ENCODE data around the gene SIGLEC1. TPM values are rescaled to one million over a fixed set of nuclear protein-coding genes. Genes with fewer than 3 reads are reported as not detected.

Gene SIGLEC1
- total RNA-seq, 1 donor from 2014 or later: 53.6 TPM

DNA sequence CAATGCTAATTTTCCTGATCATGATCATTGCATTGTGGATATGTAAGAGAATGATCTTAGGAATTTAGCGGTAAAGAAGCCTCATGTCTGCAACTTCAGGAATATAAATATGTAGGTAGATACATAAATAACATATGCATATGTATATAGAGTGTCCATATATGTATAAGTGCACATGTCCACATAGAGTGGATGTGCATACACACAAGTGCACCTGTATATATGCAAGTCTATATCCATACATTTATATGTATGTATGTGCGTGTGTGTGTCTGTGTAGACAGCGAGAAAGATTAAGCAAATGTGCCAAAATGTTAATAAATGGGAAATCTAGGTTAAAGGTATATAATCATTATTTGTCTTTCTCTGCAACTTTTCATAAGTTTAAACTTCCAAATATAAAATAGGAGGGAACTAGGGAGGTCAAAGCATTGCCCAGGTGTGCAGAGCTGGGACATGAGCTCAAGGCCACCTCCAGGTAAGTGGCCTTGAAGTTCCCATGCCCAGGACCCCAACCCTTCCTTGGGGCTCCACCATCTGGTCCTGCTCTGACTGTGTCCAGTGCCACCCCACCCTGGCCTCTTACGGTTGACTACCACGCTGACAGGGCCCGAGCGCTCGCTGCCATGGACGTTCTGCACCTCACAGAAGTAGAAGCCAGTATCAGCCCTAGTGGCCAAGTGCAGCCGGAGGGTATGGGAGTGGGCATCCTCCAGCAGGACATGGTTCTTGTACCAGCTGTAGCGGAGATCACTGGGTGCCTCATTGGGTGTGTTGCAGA, 9.6 kb downstream of the SIGLEC1 start:
- intact Hi-C loops (cut with DNase I): no loop called here

DNA sequence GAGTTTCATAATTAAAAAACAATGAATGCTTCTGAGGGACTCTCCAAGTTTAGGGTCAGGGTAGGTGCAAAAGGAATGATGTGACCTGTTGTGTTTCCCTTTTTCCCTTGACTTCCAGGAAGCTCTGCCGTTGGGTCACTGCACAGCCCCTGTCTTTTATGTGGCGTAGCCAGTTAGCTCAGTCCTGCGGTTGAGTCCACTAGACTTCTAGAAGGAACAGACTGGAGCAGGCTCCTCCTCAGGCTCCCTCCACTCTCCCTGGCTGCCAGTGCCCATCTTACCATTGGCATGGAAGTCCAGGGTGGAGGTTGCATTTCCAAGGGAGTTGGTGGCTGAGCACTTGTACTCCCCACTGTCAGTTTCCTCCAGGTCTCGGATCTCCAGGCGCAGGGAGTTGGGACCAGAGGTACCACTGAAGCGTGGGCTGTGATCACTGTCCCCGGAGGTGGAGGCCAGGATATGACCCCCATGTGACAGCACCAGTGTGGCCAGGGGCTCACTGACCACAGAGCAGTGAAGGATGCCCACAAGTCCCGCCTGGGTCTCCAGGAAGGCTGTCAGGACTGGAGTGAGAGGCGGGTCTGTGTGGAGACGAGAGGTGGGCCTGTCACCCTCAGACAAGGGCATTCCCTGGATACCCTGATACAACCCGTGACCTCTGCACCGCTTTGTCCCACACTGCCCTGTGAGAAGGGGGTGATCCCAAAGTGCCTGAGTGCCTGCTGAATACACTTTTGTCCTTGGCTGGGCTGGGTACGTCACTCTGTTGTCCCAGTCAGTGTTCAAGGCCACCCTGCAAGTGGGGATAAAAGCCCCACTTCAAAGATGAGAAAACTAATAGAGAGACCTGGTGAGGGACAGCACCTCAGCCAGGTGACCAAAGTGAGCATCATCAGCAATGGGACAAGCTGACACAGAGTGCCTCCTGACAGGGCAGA, 11.1 kb downstream of the SIGLEC1 start:
- H3K4me3 ChIP-seq: no peak overlapping the region
- peak; percentile 48 for DNase-seq
- no peaks in the 10 kb centered on the region for H3K27me3 ChIP-seq
- H3K36me3 ChIP-seq: no peaks in the 10 kb centered on the region
- no peaks in the 10 kb centered on the region for H3K9me3 ChIP-seq
- no peaks in the 10 kb centered on the region for H3K4me1 ChIP-seq
- no peak for ATAC-seq
- TF ChIP-seq, protein P1, sequence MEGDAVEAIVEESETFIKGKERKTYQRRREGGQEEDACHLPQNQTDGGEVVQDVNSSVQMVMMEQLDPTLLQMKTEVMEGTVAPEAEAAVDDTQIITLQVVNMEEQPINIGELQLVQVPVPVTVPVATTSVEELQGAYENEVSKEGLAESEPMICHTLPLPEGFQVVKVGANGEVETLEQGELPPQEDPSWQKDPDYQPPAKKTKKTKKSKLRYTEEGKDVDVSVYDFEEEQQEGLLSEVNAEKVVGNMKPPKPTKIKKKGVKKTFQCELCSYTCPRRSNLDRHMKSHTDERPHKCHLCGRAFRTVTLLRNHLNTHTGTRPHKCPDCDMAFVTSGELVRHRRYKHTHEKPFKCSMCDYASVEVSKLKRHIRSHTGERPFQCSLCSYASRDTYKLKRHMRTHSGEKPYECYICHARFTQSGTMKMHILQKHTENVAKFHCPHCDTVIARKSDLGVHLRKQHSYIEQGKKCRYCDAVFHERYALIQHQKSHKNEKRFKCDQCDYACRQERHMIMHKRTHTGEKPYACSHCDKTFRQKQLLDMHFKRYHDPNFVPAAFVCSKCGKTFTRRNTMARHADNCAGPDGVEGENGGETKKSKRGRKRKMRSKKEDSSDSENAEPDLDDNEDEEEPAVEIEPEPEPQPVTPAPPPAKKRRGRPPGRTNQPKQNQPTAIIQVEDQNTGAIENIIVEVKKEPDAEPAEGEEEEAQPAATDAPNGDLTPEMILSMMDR (IDR thresholded peaks at IDR 0.05): no peak
- intact Hi-C loops (cut with DNase I): no loop called here
- no peak overlapping the region for H3K27ac ChIP-seq

More for the DNA sequence above, 9.6 kb downstream of the SIGLEC1 start:
- TF ChIP-seq, protein P1 (IDR thresholded peaks at IDR 0.05): no peak
- Histone ChIP-seq H3K4me3 (no peak overlapping the region), H3K4me1 (no peaks in the 10 kb centered on the region), H3K36me3 (no peaks in the 10 kb centered on the region), H3K9me3 (no peaks in the 10 kb centered on the region), H3K27me3 (no peaks in the 10 kb centered on the region), H3K27ac (no peak overlapping the region)
- ATAC-seq: no peak
- no peak for DNase-seq

DNA sequence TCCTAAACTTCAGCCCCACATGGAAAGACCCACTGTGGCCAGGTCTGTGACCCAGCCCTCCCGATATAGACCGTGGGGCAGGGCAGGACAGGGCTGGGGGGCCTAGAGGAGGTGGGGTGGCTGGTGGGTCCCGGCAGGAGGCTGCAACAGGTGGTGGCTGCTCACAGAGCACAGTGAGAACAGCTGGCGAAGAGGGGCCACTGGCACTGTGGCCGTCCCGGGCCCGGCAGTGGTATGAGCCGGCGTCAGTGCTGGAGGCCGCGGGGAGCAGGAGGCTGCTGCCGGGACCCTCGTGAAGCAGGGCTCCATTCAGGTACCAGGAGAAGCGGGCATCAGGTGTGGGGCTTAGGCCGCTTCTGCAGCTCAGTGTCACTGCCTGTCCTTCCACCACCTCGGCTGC, 13.4 kb downstream of the SIGLEC1 start:
- DNase-seq: no peak
- Histone ChIP-seq H3K27ac (no peak overlapping the region), H3K4me3 (no peak overlapping the region), H3K4me1 (no peaks in the 10 kb centered on the region), H3K27me3 (no peaks in the 10 kb centered on the region), H3K36me3 (no peaks in the 10 kb centered on the region), H3K9me3 (no peaks in the 10 kb centered on the region)
- TF ChIP-seq, protein P1 (IDR thresholded peaks at IDR 0.05): no peak
- ATAC-seq: no peak
- intact Hi-C loops (cut with DNase I): no loop called here

DNA sequence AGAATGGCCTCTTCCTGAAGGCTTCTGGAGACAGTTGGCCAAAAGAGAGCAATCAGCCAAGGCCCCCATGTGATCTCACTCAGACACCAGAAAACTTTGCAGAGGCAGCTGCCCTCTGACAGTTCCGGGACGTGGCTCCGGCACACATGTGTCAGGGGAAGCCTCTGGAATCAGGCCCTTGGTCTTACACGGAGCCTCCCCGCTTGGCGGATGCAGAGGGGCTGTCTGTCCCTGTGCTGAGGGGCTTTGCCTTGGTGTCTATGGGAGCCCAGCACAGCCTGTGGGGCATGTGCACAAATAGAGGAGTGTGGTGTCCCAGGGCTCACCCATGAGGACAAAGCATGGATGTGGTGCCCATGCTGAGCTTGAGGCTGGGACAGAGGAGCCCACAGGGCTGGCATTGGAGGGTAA, 13.8 kb downstream of the SIGLEC1 start:
- intact Hi-C loops (cut with DNase I): no loop called here
- no peaks in the 10 kb centered on the region for H3K9me3 ChIP-seq
- H3K4me1 ChIP-seq: no peaks in the 10 kb centered on the region
- TF ChIP-seq, protein P1 (IDR thresholded peaks at IDR 0.05): no peak
- no peak overlapping the region for H3K27ac ChIP-seq
- no peaks in the 10 kb centered on the region for H3K27me3 ChIP-seq
- ATAC-seq: no peak
- DNase-seq: peak; percentile 59
- H3K36me3 ChIP-seq: no peaks in the 10 kb centered on the region
- no peak overlapping the region for H3K4me3 ChIP-seq

DNA sequence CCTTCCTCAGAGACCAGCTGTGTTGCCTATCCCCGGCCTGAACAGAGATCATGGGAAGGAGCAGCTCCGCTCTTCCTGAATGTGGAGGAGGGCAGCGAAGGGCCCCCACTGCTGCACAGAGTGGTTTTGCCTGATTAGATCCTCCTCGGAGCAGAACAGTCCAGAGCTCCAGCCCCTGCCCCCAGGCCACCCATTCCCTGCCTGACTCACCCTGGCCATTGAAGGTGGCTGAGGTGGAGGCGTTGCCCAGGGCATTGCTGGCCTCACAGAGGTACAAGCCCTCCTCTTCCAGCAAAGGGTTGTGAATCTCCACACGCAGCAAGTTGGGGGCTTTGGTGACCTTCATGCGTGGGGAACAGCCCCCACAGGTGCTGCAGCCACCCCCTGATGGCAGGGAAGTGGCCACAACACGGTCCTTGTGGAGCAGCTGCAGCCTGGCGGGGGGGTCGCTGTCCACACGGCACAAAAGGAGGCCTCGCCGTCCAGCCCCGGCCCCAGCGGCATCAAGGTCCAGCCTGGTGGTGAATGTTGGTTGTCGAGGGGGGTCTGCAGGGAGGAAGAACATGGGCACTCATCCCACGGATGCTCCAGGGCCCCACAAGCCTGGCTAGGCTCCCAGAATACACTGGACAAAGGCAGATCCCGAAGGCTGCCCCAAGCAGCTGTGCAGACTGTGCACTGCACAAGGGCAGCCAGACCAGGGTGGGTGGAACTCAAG, 14.7 kb downstream of the SIGLEC1 start:
- Histone ChIP-seq H3K27ac (no peak overlapping the region), H3K4me1 (no peaks in the 10 kb centered on the region), H3K4me3 (no peak overlapping the region), H3K9me3 (no peaks in the 10 kb centered on the region), H3K36me3 (no peaks in the 10 kb centered on the region), H3K27me3 (no peaks in the 10 kb centered on the region)
- TF ChIP-seq, protein P1 (IDR thresholded peaks at IDR 0.05): no peak
- intact Hi-C loops (cut with DNase I): no loop called here
- ATAC-seq: no peak
- no peak for DNase-seq
